GM12801 (cell line): Measurements from ENCODE around the gene RPRML.

Experiments used
- TF ChIP-seq, protein P1 (sequence below): IDR thresholded peaks from one replicate; pipeline ENCODE4 v1.5.1; 2011; ENCODE audit warnings: control low read depth; ENCODE audit not compliant: insufficient read length; ENCODE audit errors: extremely low read depth

RPRML gene

DNA sequence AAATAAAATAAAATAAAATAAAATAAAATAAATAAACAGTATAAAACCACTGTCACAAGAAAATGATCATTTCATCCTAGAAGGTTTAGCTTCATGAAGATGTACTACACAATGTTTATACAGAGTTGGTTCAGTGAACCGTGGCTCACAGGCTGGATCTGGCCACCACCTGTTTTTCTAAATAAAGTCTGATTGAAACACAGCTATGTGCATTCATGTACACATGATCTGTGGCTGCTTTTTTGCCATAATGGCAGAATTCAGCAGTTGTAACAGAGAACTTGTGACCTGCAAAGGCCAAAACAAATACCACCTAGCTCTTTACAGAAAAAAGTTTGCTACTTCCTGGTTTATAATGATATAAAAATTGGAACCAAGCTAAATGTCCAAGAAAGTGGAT, 12.6 kb upstream of the RPRML start:
- TF ChIP-seq, protein P1, sequence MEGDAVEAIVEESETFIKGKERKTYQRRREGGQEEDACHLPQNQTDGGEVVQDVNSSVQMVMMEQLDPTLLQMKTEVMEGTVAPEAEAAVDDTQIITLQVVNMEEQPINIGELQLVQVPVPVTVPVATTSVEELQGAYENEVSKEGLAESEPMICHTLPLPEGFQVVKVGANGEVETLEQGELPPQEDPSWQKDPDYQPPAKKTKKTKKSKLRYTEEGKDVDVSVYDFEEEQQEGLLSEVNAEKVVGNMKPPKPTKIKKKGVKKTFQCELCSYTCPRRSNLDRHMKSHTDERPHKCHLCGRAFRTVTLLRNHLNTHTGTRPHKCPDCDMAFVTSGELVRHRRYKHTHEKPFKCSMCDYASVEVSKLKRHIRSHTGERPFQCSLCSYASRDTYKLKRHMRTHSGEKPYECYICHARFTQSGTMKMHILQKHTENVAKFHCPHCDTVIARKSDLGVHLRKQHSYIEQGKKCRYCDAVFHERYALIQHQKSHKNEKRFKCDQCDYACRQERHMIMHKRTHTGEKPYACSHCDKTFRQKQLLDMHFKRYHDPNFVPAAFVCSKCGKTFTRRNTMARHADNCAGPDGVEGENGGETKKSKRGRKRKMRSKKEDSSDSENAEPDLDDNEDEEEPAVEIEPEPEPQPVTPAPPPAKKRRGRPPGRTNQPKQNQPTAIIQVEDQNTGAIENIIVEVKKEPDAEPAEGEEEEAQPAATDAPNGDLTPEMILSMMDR: no peak

DNA sequence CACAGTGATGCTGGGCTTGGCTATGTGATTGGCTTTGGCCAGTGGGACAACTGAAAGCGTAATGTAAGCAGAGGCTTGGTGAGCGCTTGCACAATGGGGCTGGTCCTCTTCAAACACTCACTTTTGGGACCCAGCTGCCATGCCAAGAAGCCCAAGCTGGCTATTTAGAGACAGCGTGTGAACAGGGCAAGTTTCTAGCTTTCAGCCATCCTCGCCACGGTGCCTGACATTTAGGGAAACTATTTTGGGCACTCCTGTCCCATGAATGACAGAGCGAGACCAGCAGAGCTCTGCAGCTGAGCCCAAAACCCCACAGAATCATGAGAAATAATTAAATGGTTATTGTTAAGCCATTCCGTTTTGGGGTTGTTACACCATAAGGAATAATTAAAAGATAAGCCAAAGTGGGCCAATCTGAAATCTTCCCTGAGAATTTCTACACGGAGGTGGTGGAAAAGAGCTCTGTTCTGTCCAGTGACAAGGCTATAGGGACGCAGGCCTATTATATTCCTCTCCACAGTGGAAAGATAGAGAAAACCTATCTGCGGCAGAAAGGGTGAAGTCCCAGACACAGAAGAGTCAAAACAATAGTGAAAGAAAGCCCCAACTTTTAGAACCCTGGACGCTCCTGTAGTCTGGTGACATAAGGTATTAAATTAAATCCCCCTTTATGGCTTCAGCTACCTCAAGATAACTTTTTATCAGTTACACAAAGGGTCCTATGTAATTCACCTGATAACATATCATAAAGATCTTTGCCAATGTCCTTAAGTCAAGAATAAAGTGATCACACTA, 10.8 kb upstream of the RPRML start:
- TF ChIP-seq, protein P1: no peak

DNA sequence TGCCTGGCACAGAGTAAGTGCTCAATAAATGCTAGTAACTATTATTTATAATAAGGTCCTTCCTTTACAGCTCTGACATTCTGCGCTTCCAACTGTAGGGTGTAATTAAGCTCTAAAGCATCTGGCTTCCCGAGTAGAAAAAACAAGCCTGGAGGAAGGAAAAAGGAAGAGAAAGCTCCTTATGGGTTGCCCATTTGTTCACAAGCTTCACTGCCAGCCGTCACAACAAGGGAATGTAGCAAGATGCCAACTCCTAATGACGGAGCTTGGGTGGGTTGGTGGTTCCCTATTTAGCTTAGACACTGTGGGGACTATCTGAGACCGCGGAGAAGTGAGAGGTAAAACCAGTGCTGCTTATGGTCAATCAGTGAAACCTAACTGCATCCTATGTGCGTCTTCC, 7.3 kb upstream of the RPRML start:
- TF ChIP-seq, protein P1: no peak

DNA sequence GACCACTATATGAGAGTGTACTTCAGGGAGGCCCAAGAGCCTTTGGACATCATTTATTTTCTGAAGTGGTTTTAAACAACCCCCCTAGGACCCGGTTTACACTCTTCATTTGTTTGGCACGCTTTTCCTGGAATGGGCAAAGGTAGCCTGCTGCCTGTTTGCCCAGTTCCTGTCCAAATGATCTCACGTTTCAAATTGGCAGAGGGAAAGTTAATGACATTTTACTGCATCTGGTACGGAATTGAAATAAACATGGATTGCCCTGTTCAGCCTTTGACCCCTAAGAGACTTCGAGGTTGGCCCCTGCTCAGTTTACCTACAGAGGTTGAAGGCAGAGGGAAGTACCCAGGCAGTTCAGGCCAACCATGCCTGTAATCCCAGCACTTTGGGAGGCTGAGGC, 5.8 kb upstream of the RPRML start:
- TF ChIP-seq, protein P1: no peak

DNA sequence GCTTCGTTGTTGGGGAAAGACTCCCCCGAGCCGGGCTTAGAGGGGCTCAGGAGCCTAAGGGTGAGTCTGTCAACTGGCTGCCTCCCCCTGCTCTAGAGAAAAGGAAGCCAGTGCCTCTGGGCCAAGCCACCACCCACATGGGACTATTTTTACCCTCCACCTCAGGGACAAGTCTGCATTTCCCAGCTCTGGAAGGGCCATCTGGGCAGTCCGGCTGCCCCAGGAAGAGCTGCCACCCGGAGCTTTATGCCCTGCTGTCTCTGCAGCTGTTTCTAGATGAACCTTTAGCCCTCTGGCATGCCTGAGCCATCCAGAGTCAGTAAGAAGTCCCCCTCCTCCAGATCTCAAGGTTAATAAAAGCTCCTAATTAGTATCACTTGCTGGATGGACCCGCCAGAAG, 5.3 kb upstream of the RPRML start:
- TF ChIP-seq, protein P1: no peak

DNA sequence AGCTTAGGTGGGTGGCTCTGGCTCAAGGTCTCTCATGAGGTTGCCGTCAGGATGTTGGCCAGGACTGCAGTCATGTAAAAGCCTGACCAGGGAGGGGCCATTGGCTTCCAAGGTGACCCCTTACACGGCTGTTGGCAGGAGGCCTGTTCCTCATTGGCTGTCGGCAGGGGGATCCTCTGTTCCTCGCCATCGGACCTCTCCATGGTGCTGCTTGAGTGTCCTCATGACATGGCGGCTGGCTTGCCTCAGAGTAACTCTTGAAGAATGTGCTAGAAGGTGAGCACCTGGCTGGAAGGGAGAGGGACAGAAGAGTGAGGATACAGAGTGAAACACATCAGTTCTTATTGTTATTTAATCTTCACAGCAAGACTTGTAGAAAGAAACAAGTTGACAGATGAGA, 4.7 kb upstream of the RPRML start:
- TF ChIP-seq, protein P1: no peak

DNA sequence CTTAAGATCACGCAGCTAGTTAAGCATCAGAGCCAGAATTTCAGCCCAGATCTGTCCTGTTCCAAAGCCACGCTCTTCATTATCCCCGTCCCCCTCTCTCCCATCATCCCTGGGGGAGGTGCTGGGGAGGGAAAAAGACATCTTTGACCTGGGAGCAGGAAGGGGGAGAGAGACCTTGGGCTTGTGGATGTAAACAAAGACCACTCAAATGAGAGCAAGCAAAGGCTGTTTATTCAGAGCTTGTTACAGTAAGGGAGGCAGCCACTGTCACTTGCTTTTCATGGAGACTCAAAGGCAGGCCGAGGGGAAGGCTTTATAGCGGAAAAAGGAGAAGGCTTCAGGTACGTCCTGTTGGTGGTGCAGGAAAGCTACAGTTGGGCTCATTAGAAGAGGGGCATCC, 3.5 kb upstream of the RPRML start:
- TF ChIP-seq, protein P1: no peak
